Stimulated activated CD4-positive, alpha-beta T cell treated with anti-CD3 and anti-CD28 coated beads, Interleukin-1b, Interleukin-23, amount 100 ng/mL, for 48 hours (primary cell): Measurements from ENCODE around the gene PPP2R1A.
A peak's percentile ranks its signal among the peaks of the same experiment; 100 is the strongest.
"Not testable (repeated sequence)": the region's sequence is repeated elsewhere in the genome, so short reads cannot be mapped to it uniquely, and the experiment has no call there.

Source experiments
- DNase-seq: peaks from one replicate; pipeline ENCODE4 v3.0.0-alpha.2; 2020

Gene PPP2R1A

GRCh38 chr19:52200755-52201391 is 11.0 kb downstream of the PPP2R1A start:
- not testable (repeated sequence) for DNase-seq

GRCh38 chr19:52206481-52206880 is 16.6 kb downstream of the PPP2R1A start:
- DNase-seq: no peak

GRCh38 chr19:52211203-52211602 is 21.4 kb downstream of the PPP2R1A start:
- DNase-seq: no peak

- no peak for DNase-seq
These were observed 22.2 kb downstream of the PPP2R1A start for GRCh38 chr19:52211926-52212571.

GRCh38 chr19:52212572-52213255 is 22.9 kb downstream of the PPP2R1A start:
- DNase-seq: no peak

- DNase-seq: no peak
These were observed 24.4 kb downstream of the PPP2R1A start for GRCh38 chr19:52214241-52214640.

- DNase-seq: no peak
These were observed 26.5 kb downstream of the PPP2R1A start for GRCh38 chr19:52216401-52216800.

GRCh38 chr19:52217576-52217975 is 27.7 kb downstream of the PPP2R1A start:
- DNase-seq: no peak

GRCh38 chr19:52219611-52220010 is 29.8 kb downstream of the PPP2R1A start:
- DNase-seq: no peak

GRCh38 chr19:52221031-52221430 is 31.2 kb downstream of the PPP2R1A start:
- DNase-seq: no peak

- DNase-seq: no peak
These were observed 32.1 kb downstream of the PPP2R1A start for GRCh38 chr19:52221831-52222375.

- DNase-seq: no peak
These were observed 34.4 kb downstream of the PPP2R1A start for GRCh38 chr19:52224211-52224610.

GRCh38 chr19:52226652-52227051 is 36.8 kb downstream of the PPP2R1A start:
- DNase-seq: peak; percentile 47

- no peak for DNase-seq
These were observed 37.5 kb downstream of the PPP2R1A start for GRCh38 chr19:52227196-52227940.

- no peak for DNase-seq
These were observed 38.1 kb downstream of the PPP2R1A start for GRCh38 chr19:52227980-52228379.

GRCh38 chr19:52229524-52229923 is 39.7 kb downstream of the PPP2R1A start:
- DNase-seq: no peak

- no peak for DNase-seq
These were observed 40.8 kb downstream of the PPP2R1A start for GRCh38 chr19:52230685-52231084.

- DNase-seq: no peak
These were observed 41.5 kb downstream of the PPP2R1A start for GRCh38 chr19:52231154-52231910.

GRCh38 chr19:52234406-52234805 is 44.6 kb downstream of the PPP2R1A start:
- no peak for DNase-seq

GRCh38 chr19:52237197-52237596 is 47.3 kb downstream of the PPP2R1A start:
- DNase-seq: no peak

- peak; percentile 49 for DNase-seq
These were observed 48.0 kb downstream of the PPP2R1A start for GRCh38 chr19:52237771-52238400.

- DNase-seq: no peak
These were observed 54.2 kb downstream of the PPP2R1A start for GRCh38 chr19:52244021-52244420.
